Fibroblast of the conjunctiva (primary cell): ENCODE results near the gene SLC22A15.
"Not testable (repeated sequence)": the region's sequence is repeated elsewhere in the genome, so short reads cannot be mapped to it uniquely, and the experiment has no call there.

ENCODE experiments used
- DNase-seq: peaks from one replicate; pipeline ENCODE4 v3.0.0-alpha.2; 2010; ENCODE audit warnings: low read depth

Gene SLC22A15

GRCh38 chr1:115976062-115976920 is at the start of gene SLC22A15:
Gene SLC22A15 (plus strand): TSS chr1:115976513. CDS start chr1:115976628, 115 bp downstream.
- DNase-seq: peak; percentile 33

GRCh38 chr1:115927971-115928370 is 48.3 kb upstream of the SLC22A15 start:
- no peak for DNase-seq

GRCh38 chr1:115929881-115930280 is 46.4 kb upstream of the SLC22A15 start:
- peak; percentile 93 for DNase-seq

GRCh38 chr1:115933625-115934024 is 42.7 kb upstream of the SLC22A15 start:
- no peak for DNase-seq

GRCh38 chr1:115939455-115939854 is 36.9 kb upstream of the SLC22A15 start:
- no peak for DNase-seq

- DNase-seq: no peak
Measured at GRCh38 chr1:115946116-115946515, 30.2 kb upstream of the SLC22A15 start.

GRCh38 chr1:115949156-115949555 is 27.2 kb upstream of the SLC22A15 start:
- DNase-seq: no peak

GRCh38 chr1:115951560-115951959 is 24.8 kb upstream of the SLC22A15 start:
- DNase-seq: no peak

- DNase-seq: no peak
Measured at GRCh38 chr1:115952547-115952946, 23.8 kb upstream of the SLC22A15 start.

- no peak for DNase-seq
Measured at GRCh38 chr1:115953180-115953579, 23.1 kb upstream of the SLC22A15 start.

GRCh38 chr1:115954684-115955083 is 21.6 kb upstream of the SLC22A15 start:
- no peak for DNase-seq

GRCh38 chr1:115955228-115955627 is 21.1 kb upstream of the SLC22A15 start:
- DNase-seq: no peak

GRCh38 chr1:115958866-115959265 is 17.4 kb upstream of the SLC22A15 start:
- no peak for DNase-seq

- DNase-seq: no peak
Measured at GRCh38 chr1:115969509-115969908, 6.8 kb upstream of the SLC22A15 start.

- DNase-seq: not testable (repeated sequence)
Measured at GRCh38 chr1:115971778-115972177, 4.5 kb upstream of the SLC22A15 start.

GRCh38 chr1:115973154-115973553 is 3.2 kb upstream of the SLC22A15 start:
- DNase-seq: no peak

- DNase-seq: no peak
Measured at GRCh38 chr1:115975569-115976061, 698 bp upstream of the SLC22A15 start.

GRCh38 chr1:115976921-115977498 is 697 bp downstream of the SLC22A15 start:
- no peak for DNase-seq

- DNase-seq: peak; percentile 95
Measured at GRCh38 chr1:115977499-115978258, 1.4 kb downstream of the SLC22A15 start.

- no peak for DNase-seq
Measured at GRCh38 chr1:115978292-115978941, 2.1 kb downstream of the SLC22A15 start.

GRCh38 chr1:115980156-115980555 is 3.8 kb downstream of the SLC22A15 start:
- no peak for DNase-seq
